ENCODE data around the gene HOXC10. TPM values are rescaled to one million over a fixed set of nuclear protein-coding genes. Genes with fewer than 3 reads are reported as not detected.

Gene HOXC10
- total RNA-seq, 1 experiment from 2014 or later: 154 TPM

- POLR2A ChIA-PET: no interaction called here
- CTCF ChIA-PET: no interaction called here
- TF ChIP-seq REST (IDR thresholded peaks at IDR 0.05; ENCODE audit: insufficient read depth in 1 of 2, low read depth in 2 of 2, low read length in 1 of 2) (no peak), SIN3A (IDR thresholded peaks at IDR 0.05; ENCODE audit: borderline replicate concordance, insufficient read depth, low read depth, low read length) (no peak), CTCF (IDR thresholded peaks at IDR 0.05) (no peak), POLR2AphosphoS5 (IDR thresholded peaks at IDR 0.05; ENCODE audit: low read depth, low read length) (no peak), TCF7L2 (IDR thresholded peaks at IDR 0.05; ENCODE audit: low read depth, low read length) (no peak)
- peak overlapping the region; percentile 54 for H3K27ac ChIP-seq (ENCODE audit: low read length)
- intact Hi-C loops (cut with micrococcal nuclease; ENCODE audit: unreplicated experiment): loop anchor here (5.0 kb wide), 1 partner anchor 88 kb away; no protein-coding TSS in a partner anchor
- in situ Hi-C loops (cut with HindIII; ENCODE audit: low pct_unique_long_range_greater_than_20kb, low sequenced_read_pairs): no loop called here
- no peak overlapping the region for H3K4me3 ChIP-seq (ENCODE audit: low read depth in 2 of 2, low read length in 2 of 2)
- H3K36me3 ChIP-seq (ENCODE audit: control insufficient read depth, insufficient read depth, low read length): no peaks in the 10 kb centered on the region
- no peak for DNase-seq (ENCODE audit: low read depth, low spot score)
- H3K27me3 ChIP-seq (ENCODE audit: control insufficient read depth, insufficient read depth, low read length): no peaks in the 10 kb centered on the region
- no peaks in the 10 kb centered on the region for H3K9me3 ChIP-seq (ENCODE audit: control insufficient read depth, insufficient read depth, low read depth, low read length)
- ATAC-seq: no peak
- H3K4me1 ChIP-seq (ENCODE audit: control insufficient read depth, insufficient read depth, low read length): peaks cover 28% of the 10 kb centered on the region
- no TSS peak for BruUV-seq (replicated peaks)
Observed at GRCh38 chr12:53935383-53936341, 49.3 kb upstream of the HOXC10 start.

- in situ Hi-C loops (cut with HindIII; ENCODE audit: low pct_unique_long_range_greater_than_20kb, low sequenced_read_pairs) (no loop called here), intact Hi-C loops (cut with micrococcal nuclease; ENCODE audit: unreplicated experiment) (loop anchor here (5.0 kb wide), 1 partner anchor 90 kb away; no protein-coding TSS in a partner anchor)
- peak overlapping the region; percentile 75 for H3K27ac ChIP-seq (ENCODE audit: low read length)
- no peak overlapping the region for H3K4me3 ChIP-seq (ENCODE audit: low read depth in 2 of 2, low read length in 2 of 2)
- no peak for TF ChIP-seq SIN3A (IDR thresholded peaks at IDR 0.05; ENCODE audit: borderline replicate concordance, insufficient read depth, low read depth, low read length)
- TF ChIP-seq POLR2AphosphoS5 (IDR thresholded peaks at IDR 0.05; ENCODE audit: low read depth, low read length): no peak
- TF ChIP-seq TCF7L2 (IDR thresholded peaks at IDR 0.05; ENCODE audit: low read depth, low read length): no peak
- ChIA-PET CTCF (no interaction called here), POLR2A (no interaction called here)
- peaks cover 31% of the 10 kb centered on the region for H3K4me1 ChIP-seq (ENCODE audit: control insufficient read depth, insufficient read depth, low read length)
- H3K27me3 ChIP-seq (ENCODE audit: control insufficient read depth, insufficient read depth, low read length): no peaks in the 10 kb centered on the region
- no peaks in the 10 kb centered on the region for H3K9me3 ChIP-seq (ENCODE audit: control insufficient read depth, insufficient read depth, low read depth, low read length)
- no peak for DNase-seq (ENCODE audit: low read depth, low spot score)
- no peak for ATAC-seq
- no peaks in the 10 kb centered on the region; the same call in 1 of the 2 replicates for H3K36me3 ChIP-seq (ENCODE audit: control insufficient read depth, insufficient read depth, low read length)
- no TSS peak for BruUV-seq (replicated peaks)
Observed at GRCh38 chr12:53937099-53937498, 47.8 kb upstream of the HOXC10 start.

All from Panc1 (cell line).